ENCODE data around the gene NIPSNAP2.
"Not testable (repeated sequence)": the region's sequence is repeated elsewhere in the genome, so short reads cannot be mapped to it uniquely, and the experiment has no call there.

Gene NIPSNAP2

DNA sequence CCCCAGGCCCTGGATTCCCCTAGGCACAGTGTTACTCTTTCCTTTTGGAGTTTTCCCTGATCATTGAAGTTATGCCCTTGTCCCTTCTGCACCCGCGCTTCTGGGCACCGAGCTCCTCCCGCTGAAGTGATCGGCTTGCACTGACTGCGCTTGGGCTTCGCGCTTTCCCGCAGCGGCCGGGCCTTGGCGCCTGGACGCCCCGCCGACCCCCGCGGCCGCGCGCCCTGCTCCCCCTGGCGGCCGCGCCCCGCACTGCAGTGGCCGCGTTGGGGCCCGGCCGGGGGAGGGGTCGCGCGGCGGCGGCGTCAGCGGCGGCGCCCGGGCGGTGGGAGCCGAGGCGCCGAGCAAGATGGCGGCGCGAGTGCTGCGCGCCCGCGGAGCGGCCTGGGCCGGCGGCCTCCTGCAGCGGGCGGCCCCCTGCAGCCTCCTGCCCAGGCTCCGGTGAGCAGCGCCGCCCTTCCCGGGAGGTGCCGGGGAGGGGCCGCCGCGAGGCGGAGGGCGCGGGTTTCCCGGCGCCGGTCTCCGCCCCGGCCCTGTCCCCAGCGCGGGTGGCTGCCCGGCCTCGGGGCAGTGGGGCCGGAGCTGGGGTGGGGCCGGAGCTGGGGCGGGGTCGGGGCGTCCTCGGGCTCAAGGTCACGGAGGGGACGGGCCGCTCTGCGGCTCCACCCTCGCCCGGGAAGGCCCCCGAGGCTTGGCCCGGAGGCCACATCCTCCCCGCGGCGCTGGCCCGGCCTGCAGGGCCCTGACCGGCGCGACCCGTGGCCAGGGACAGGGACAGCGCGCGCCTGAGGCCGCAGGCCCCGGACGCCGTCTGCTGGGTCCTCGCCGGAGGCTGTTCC, at the start of gene NIPSNAP2:
TSS of gene NIPSNAP2 (plus strand) at position 325 of the 839 bp plus-strand sequence. CDS start at position 350, 25 bp downstream.
- peak; percentile 90 for DNase-seq

DNA sequence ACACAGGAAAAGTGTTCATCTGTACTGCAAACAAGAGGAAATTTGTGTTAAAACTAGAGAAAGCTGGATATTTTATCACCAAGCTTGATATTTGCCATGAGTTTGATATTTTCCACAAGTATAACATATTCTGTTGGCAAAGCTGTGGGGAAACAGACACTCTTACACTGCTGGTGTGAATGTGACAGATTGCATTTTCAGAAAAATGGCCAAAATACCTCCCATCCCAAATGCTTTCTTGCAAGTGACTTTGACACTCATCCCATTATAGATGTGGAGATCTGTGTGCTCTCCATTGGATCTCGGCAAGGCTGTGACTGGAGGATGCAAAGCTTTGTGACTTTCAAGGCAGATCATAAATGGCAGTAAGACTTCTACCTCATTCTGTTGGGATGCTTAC, 46.6 kb upstream of the NIPSNAP2 start:
- no peak for DNase-seq

- DNase-seq, result no peak
Measured at GRCh38 chr7:55928006-55928767, 36.2 kb upstream of the NIPSNAP2 start.

- DNase-seq, result no peak
Measured at GRCh38 chr7:55931421-55932151, 32.8 kb upstream of the NIPSNAP2 start.

- DNase-seq, result no peak
Measured at GRCh38 chr7:55939514-55940123, 24.8 kb upstream of the NIPSNAP2 start.

GRCh38 chr7:55946545-55946944, 17.8 kb upstream of the NIPSNAP2 start:
- DNase-seq, result no peak

- peak; percentile 95 for DNase-seq
Measured at GRCh38 chr7:55951637-55952351, 12.6 kb upstream of the NIPSNAP2 start, which contains the start of gene MRPS17. Gene MRPS17, plus strand, starts transcription at chr7:55951877. Its CDS starts 1,319 bp downstream, at chr7:55953196.

DNA sequence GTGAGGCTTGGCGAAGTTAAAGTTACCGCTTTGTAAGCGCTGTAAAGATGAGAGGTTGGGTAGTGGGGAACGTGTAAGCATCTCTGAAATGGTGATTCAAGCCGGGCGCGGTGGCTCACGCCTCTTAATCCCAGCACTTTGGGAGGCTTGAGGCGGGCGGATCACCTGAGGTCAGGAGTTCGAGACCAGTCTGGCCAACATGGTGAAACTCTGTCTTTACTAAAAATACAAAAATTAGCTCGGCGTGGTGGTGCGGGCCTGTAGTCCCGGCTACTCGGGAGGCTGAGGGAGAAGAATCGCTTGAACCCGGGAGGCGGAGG, 12.1 kb upstream of the NIPSNAP2 start:
- not testable (repeated sequence) for DNase-seq

DNA sequence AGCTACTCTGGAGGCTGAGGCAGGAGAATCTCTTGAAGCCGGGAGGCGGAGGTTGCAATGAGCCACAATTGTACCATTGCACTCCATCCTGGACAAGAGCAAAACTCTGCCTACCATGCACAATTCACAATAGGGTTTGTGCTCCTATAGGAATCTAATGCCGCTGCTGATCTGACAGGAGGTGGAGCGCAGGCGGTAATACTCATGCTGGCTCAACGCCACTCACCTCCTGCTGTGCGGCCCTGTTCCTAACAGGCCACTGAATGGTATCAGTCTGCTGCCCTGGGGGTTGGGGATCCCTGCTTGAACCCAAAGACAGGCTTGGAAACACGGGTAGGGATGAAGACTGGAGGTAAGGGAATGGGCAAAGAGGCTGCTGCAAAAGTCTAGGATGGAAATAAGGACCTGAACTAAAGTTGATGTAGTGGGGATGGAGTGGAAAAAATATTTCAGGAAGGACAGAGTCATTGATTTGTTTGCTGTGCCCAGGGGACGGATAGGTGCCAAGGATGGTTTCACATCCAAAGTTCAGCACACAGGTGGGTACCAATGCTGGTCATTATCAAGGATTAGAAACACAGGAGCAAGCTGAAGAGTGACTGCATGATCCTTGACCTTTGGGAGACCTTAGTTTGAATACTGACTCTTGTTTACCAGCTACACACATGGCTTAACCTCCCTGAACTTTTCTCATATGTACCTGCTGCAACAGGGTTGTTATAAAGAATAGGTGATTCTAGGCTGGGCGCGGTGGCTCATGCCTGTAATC, 10.5 kb upstream of the NIPSNAP2 start:
- no peak for DNase-seq

DNA sequence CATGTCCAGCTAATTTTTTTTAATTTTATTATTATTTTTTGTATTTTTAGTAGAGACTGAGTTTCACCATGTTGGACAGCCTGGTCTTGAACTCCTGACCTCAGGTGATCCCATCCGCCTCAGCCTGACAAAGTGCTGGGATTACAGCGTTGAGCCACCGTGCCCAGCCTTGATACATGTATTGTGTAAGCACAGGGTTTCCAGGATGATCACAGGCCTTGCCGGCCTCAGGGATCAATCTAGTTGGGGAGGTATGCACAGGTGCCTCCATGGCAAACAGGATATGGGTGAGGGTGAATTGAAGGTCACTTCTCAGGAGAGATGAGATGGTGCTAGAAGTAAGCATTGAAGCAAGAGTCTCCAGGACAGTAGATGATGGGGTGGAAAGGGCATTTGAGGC, 7.2 kb upstream of the NIPSNAP2 start:
- DNase-seq, result no peak

DNA sequence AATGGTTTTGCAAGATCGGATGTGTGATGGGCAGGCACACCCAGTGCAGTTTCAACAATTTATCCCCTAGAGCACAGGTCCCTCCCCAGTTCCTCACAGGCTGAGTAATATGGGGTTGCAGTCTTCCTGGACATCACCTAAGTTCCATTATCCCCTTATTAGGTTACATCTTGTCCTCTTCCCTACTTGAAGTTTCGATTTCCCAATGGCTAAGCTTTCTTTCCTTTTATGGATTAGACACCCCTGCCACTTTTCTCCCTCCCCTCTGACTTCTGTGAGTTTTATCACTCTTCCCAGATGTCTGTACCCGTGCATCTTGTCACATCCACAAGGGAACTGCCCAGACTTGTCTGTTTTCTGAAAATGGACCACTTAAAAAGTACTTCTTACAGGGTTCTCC, 2.4 kb upstream of the NIPSNAP2 start:
- DNase-seq, result no peak

GRCh38 chr7:55963584-55964168, 709 bp upstream of the NIPSNAP2 start:
- no peak for DNase-seq

GRCh38 chr7:55965100-55965470, 700 bp downstream of the NIPSNAP2 start:
- DNase-seq, result no peak

DNA sequence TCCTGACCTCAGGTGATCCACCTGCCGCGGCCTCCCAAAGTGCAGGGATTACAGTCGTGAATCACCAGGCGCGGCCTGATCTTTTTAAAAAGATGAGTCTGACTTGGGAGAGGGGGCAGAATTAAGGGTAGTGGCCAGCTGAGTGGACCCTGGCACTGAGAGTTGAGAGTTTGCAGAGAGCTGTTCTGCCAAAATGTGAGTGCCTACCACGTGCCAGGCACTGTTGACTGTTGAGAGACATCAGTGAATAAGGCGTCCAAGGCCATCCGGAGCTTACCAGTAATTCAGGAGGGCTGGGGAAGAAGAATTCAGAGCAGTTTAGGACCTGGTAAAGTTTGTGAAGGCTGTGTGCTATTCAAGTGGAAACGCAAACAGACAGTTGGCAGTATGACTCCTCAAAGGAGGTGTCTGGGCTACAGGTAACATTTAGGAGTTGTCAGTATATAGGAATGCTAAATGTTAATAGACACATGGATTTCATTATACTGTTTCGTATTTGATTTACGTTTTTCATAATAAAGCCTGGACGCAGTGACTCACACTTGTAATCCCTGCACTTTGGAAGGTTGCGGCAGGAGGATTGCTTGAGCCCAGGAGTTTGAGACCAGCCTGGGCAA, 1.5 kb downstream of the NIPSNAP2 start:
- peak; percentile 10 for DNase-seq

GRCh38 chr7:55966851-55967250, 2.5 kb downstream of the NIPSNAP2 start:
- DNase-seq, result no peak

- no peak for DNase-seq
Measured at GRCh38 chr7:55969391-55969790, 5.0 kb downstream of the NIPSNAP2 start.

DNA sequence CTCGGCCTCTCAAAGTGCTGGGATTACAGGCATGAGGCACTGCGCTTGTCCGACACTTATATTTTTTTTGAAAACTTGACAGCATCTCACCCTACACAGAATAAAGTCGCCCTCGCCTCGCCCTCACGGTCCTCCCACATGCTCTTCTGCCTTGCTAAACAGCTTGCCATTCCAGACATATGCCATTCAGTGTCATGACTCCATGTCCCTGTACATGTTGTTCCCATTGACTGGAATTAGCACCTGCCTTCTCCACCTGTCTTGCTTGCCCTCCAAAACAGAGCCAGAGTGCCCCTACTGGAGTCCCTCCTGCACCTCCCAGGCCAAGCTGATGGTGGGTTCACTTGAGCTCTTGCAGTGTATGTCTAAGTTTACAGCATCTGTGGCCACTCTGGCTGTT, 6.2 kb downstream of the NIPSNAP2 start:
- DNase-seq, result no peak

- DNase-seq, result no peak
Measured at GRCh38 chr7:55970978-55971377, 6.6 kb downstream of the NIPSNAP2 start.

GRCh38 chr7:55973747-55974250, 9.4 kb downstream of the NIPSNAP2 start:
- no peak for DNase-seq

DNA sequence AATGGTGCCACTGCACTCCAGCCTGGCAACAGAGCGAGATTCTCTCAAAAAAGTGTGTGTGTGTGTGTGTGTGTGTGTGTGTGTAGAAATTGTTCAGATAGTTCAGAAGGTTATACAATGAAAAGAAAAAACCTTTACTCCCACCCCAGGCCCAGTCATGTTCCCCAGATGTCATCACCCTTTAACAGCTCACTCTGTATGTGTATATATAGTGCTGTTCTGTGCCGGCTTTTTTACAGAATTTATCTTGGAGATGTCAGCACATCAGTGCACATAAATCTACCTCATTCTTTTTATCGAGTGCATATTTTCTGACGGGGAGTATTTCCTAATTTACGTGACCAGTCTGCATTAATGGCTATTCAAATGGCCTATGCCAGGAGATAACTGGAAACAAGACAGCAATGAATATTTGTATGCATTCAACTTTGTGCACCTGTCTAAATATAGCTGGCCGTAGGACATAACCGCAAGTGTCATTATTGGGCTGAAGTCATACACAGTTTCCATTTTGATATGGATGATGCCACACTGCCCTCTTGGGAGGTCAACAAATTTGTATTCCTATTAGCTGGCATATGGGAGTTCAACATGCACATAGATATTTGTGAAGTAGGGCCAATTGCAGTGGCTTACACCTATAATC, 11.7 kb downstream of the NIPSNAP2 start:
- DNase-seq, result no peak
